Neural progenitor cell (in vitro differentiated cells): ENCODE results near the gene EPB41. TPM values are rescaled to one million over a fixed set of nuclear protein-coding genes. Genes with fewer than 3 reads are reported as not detected.
"Not testable (repeated sequence)": the region's sequence is repeated elsewhere in the genome, so short reads cannot be mapped to it uniquely, and the experiment has no call there.

Experiments used
- DNase-seq: peaks from one replicate; pipeline ENCODE4 v3.0.0-alpha.2; 2016; ENCODE audit warnings: low spot score
- H2AFZ ChIP-seq: fragments of 200-600 bp; sonication (generic); replicated peaks from 2 replicates; pipeline ENCODE4 v1.6.1; 2016; ENCODE audit warnings: antibody characterized with exemption
- H3F3A ChIP-seq: fragments of 200-600 bp; sonication (generic); 2 replicates; pipeline ENCODE4 v1.6.1; 2016; ENCODE audit warnings: antibody characterized with exemption, low read depth
- H3K27ac ChIP-seq: fragments of 200-600 bp; sonication (generic); 2 replicates; pipeline ENCODE4 v1.5.1; 2016; ENCODE audit warnings: mild to moderate bottlenecking
- H3K27me3 ChIP-seq: fragments of 200-600 bp; sonication (generic); 2 replicates; pipeline ENCODE4 v1.6.1; 2016; ENCODE audit warnings: mild to moderate bottlenecking, moderate library complexity
- H3K36me3 ChIP-seq: fragments of 200-600 bp; sonication (generic); 2 replicates; pipeline ENCODE4 v1.5.1; 2016
- H3K4me1 ChIP-seq: fragments of 200-600 bp; sonication (generic); 2 replicates; pipeline ENCODE4 v1.6.1; 2016; ENCODE audit warnings: mixed run types
- H3K4me2 ChIP-seq: fragments of 200-600 bp; sonication (generic); 2 replicates; pipeline ENCODE4 v1.6.1; 2016
- H3K4me3 ChIP-seq: fragments of 200-600 bp; sonication (generic); 2 replicates; pipeline ENCODE4 v1.5.1; 2016
- H3K79me2 ChIP-seq: fragments of 200-600 bp; sonication (generic); 2 replicates; pipeline ENCODE4 v1.6.1; 2016; ENCODE audit warnings: low read depth
- H3K9ac ChIP-seq: fragments of 200-600 bp; sonication (generic); 2 replicates; pipeline ENCODE4 v1.6.1; 2016
- H3K9me3 ChIP-seq: fragments of 200-600 bp; sonication (generic); 2 replicates; pipeline ENCODE4 v1.5.1; 2016; ENCODE audit warnings: low read depth
- H4K20me1 ChIP-seq: fragments of 200-600 bp; sonication (generic); 2 replicates; pipeline ENCODE4 v1.6.1; 2016; ENCODE audit warnings: low read depth
- H3K27ac Mint-ChIP-seq: 3 replicates; pipeline ENCODE4 v1.8.0; 2021; ENCODE audit warnings: mixed read lengths
- H3K27me3 Mint-ChIP-seq: 2 replicates; pipeline ENCODE4 v1.8.0; 2022; ENCODE audit warnings: low read depth, mild to moderate bottlenecking, inconsistent platforms, moderate library complexity, mixed read lengths; ENCODE audit not compliant: insufficient read depth
- H3K36me3 Mint-ChIP-seq: 3 replicates; pipeline ENCODE4 v1.8.0; 2021; ENCODE audit warnings: mixed read lengths
- H3K4me1 Mint-ChIP-seq: 3 replicates; pipeline ENCODE4 v1.8.0; 2021; ENCODE audit warnings: mixed read lengths
- H3K4me3 Mint-ChIP-seq: 3 replicates; pipeline ENCODE4 v1.8.0; 2021; ENCODE audit warnings: mild to moderate bottlenecking, moderate library complexity, mixed read lengths
- H3K9me3 Mint-ChIP-seq: 3 replicates; pipeline ENCODE4 v1.8.0; 2020; ENCODE audit warnings: mixed read lengths
- EZH2 ChIP-seq: fragments of 200-600 bp; sonication (generic); IDR thresholded peaks from 2 replicates; pipeline ENCODE4 v1.6.1; 2017; ENCODE audit warnings: antibody characterized with exemption, mild to moderate bottlenecking, moderate library complexity
- EZH2phosphoT487 ChIP-seq: fragments of 200-600 bp; sonication (generic); IDR thresholded peaks from 2 replicates; pipeline ENCODE4 v1.6.1; 2017; ENCODE audit warnings: antibody characterized with exemption
- total RNA-seq: library from RNA; depleted of rRNA; stranded (reverse); fragments of >200 nt; gene quantifications from 2 replicates; pipeline ENCODE4 v1.2.3, GENCODE V29; 2015; ENCODE audit warnings: low replicate concordance
- TF ChIP-seq, protein P1 (sequence below): fragments of 200-600 bp; sonication (generic); IDR thresholded peaks from 2 replicates; pipeline ENCODE4 v1.5.1; 2017; ENCODE audit warnings: antibody characterized with exemption, mild to moderate bottlenecking

EPB41 gene
- total RNA-seq, 1 donor from 2014 or later, result 211 TPM

DNA sequence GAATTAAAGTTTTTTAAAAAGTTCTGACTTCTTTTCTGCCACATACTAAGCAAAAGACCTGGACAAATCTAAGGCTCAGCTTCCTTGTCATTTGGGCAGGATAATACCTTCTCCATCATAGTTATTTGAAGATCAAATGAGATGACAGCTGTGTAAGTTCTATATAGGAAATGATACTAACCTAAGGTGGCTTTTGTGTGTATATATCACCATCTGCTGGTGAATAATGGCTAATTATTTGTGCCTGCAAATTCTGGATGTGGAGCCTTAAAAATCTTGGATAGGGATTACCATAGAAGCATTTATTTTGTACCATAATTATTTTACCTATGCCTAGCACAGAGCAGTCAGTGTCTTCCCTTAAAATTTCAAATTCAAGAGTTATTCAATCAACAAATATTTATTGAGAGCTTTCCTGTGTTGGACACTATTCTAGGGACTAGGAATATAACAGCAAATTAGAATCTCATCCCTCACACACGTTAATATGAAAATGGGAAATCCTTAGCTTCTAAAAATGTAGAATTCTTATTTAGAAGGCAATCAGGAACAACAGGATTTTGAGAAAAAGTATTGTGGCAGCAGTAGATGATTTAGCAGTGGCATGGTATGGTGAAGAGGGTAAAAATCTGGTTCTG, 119.6 kb downstream of the EPB41 start:
- H3K4me3 ChIP-seq, result no peak overlapping the region
- peaks cover 4% of the 10 kb centered on the region for H4K20me1 ChIP-seq
- H3K27ac ChIP-seq, result no peak overlapping the region
- H3K36me3 Mint-ChIP-seq, result peaks cover 6% of the 10 kb centered on the region
- no peak overlapping the region for H2AFZ ChIP-seq
- no peaks in the 10 kb centered on the region for H3K79me2 ChIP-seq
- H3K27me3 Mint-ChIP-seq, result no peaks in the 10 kb centered on the region
- no peaks in the 10 kb centered on the region for H3K27me3 ChIP-seq
- H3K4me1 Mint-ChIP-seq, result peaks cover 3% of the 10 kb centered on the region
- DNase-seq, result peak; percentile 27
- peaks cover 9% of the 10 kb centered on the region for H3F3A ChIP-seq
- no peak overlapping the region for H3K4me3 Mint-ChIP-seq
- no peak overlapping the region for H3K27ac Mint-ChIP-seq
- no peaks in the 10 kb centered on the region for H3K9me3 Mint-ChIP-seq
- H3K36me3 ChIP-seq, result peaks cover 9% of the 10 kb centered on the region
- H3K9ac ChIP-seq, result no peak overlapping the region
- no peak for TF ChIP-seq EZH2
- no peak for TF ChIP-seq EZH2phosphoT487
- TF ChIP-seq, protein P1, sequence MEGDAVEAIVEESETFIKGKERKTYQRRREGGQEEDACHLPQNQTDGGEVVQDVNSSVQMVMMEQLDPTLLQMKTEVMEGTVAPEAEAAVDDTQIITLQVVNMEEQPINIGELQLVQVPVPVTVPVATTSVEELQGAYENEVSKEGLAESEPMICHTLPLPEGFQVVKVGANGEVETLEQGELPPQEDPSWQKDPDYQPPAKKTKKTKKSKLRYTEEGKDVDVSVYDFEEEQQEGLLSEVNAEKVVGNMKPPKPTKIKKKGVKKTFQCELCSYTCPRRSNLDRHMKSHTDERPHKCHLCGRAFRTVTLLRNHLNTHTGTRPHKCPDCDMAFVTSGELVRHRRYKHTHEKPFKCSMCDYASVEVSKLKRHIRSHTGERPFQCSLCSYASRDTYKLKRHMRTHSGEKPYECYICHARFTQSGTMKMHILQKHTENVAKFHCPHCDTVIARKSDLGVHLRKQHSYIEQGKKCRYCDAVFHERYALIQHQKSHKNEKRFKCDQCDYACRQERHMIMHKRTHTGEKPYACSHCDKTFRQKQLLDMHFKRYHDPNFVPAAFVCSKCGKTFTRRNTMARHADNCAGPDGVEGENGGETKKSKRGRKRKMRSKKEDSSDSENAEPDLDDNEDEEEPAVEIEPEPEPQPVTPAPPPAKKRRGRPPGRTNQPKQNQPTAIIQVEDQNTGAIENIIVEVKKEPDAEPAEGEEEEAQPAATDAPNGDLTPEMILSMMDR, result peak; percentile 67
- H3K4me2 ChIP-seq, result no peak overlapping the region
- no peaks in the 10 kb centered on the region for H3K9me3 ChIP-seq
- H3K4me1 ChIP-seq, result peaks cover 9% of the 10 kb centered on the region

DNA sequence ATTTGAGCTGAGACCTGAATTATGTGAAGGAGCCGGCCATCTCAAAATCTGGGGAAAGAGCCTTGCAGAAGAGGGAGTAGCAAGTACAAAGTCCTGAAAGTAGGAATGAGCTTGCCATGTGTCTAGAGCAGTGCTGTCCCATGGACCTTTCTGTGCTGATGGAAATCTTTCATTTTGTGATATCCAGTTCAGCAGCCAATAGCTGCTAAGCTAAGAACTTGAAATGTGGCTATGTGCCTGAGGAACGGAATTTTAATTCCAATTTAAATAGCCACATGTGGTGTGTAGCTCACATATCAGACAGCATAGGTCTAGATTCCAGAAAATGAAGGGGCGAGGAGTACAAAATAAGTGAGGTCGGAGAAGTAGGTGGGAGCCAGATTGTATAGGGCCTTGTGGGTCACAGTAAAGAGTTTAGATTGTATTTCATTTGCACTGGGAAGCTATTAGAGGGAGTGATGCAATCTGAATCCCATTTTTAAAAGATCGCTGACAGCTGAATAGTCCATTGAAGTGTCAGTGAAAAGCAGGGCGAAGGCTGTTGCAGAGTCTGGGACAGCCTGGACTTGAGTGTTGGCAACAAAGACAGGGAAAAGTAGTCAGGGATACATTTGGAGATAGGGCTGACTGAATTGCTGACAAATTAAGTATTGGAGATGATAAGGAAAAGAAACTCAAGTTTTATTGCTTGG, 129.1 kb downstream of the EPB41 start:
- Histone ChIP-seq H3K9me3 (no peaks in the 10 kb centered on the region), H3K4me2 (no peak overlapping the region), H4K20me1 (no peaks in the 10 kb centered on the region), H3K27ac (no peak overlapping the region), H3F3A (peaks cover 4% of the 10 kb centered on the region), H3K4me3 (no peak overlapping the region), H3K9ac (no peak overlapping the region), H3K4me1 (no peaks in the 10 kb centered on the region), H3K79me2 (no peaks in the 10 kb centered on the region), H2AFZ (no peak overlapping the region), H3K36me3 (peaks cover 5% of the 10 kb centered on the region), H3K27me3 (no peaks in the 10 kb centered on the region)
- Mint-ChIP-seq H3K27ac (no peak overlapping the region), H3K36me3 (peaks cover 14% of the 10 kb centered on the region), H3K4me1 (no peaks in the 10 kb centered on the region), H3K9me3 (peaks cover 4% of the 10 kb centered on the region), H3K4me3 (no peak overlapping the region), H3K27me3 (no peaks in the 10 kb centered on the region)
- TF ChIP-seq EZH2phosphoT487, result no peak
- DNase-seq, result no peak

DNA sequence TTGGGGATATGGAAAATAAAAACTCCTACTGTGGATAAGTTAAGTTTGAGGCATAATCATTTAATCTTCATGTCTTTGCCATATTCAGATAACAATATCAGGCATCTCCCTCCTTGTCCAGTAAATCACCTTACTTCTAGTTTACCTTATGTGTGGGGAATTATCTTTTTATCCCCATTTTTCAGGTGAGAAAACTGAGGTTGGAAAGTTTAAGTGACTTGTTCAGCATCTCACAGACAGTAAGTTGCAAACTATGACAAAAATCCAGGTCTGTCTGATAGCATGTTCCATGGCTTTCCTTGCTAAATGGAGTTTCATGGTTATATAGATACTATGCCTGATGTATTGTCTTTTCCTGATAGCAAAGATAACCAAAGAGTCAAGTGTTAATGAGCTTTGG, 129.6 kb downstream of the EPB41 start:
- Histone ChIP-seq H3K36me3 (peaks cover 5% of the 10 kb centered on the region), H3K27me3 (no peaks in the 10 kb centered on the region), H3K4me2 (no peak overlapping the region), H3K79me2 (no peaks in the 10 kb centered on the region), H2AFZ (no peak overlapping the region), H4K20me1 (no peaks in the 10 kb centered on the region), H3K4me1 (no peaks in the 10 kb centered on the region), H3K9ac (no peak overlapping the region), H3K27ac (no peak overlapping the region), H3K9me3 (no peaks in the 10 kb centered on the region), H3K4me3 (no peak overlapping the region), H3F3A (peaks cover 4% of the 10 kb centered on the region)
- Mint-ChIP-seq H3K36me3 (peaks cover 14% of the 10 kb centered on the region), H3K9me3 (peaks cover 4% of the 10 kb centered on the region), H3K27ac (no peak overlapping the region), H3K4me3 (no peak overlapping the region), H3K27me3 (no peaks in the 10 kb centered on the region), H3K4me1 (no peaks in the 10 kb centered on the region)
- TF ChIP-seq, protein P1, result no peak
- TF ChIP-seq EZH2phosphoT487 (no peak), EZH2 (no peak)
- DNase-seq, result no peak

DNA sequence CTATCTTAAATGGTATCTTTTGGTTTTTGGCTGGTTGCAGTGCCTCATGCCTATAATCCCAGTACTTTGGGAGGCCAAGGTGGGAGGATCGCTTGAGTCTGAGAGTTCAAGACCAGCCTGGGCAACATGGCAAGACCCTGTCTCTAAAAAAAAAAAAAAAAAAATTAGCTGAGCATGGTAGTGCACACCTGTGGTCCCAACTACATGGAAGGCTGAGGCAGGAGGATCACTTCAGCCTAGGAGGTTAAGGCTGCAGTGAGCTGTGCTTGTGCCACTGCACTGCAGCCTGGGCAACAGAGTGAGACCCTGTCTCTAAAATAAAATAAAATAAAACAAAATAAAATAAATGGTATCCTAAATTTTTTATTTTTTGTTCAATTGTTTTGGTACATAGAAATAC, 131.3 kb downstream of the EPB41 start:
- not testable (repeated sequence) for H3F3A ChIP-seq, H3K27ac Mint-ChIP-seq, H3K4me1 Mint-ChIP-seq, H4K20me1 ChIP-seq, H3K4me3 ChIP-seq, H3K4me3 Mint-ChIP-seq, H2AFZ ChIP-seq, DNase-seq, H3K9me3 ChIP-seq, H3K27ac ChIP-seq, H3K36me3 ChIP-seq, H3K27me3 Mint-ChIP-seq, H3K79me2 ChIP-seq, H3K4me2 ChIP-seq, H3K9ac ChIP-seq, H3K27me3 ChIP-seq, H3K4me1 ChIP-seq, H3K9me3 Mint-ChIP-seq
- peaks cover 16% of the 10 kb centered on the region for H3K36me3 Mint-ChIP-seq
